ENCODE measurements around the gene MAFG.

- TF ChIP-seq POLR2A (IDR thresholded peaks at IDR 0.05), result no peak
- TF ChIP-seq CTCF (IDR thresholded peaks at IDR 0.05), result no peak
These were observed 14.9 kb downstream of the MAFG start for GRCh38 chr17:81912441-81913309.

Measured in Peyer's patch (tissue), 4 donors.